HG02571 (cell line): ENCODE results near the gene CD9.

Source experiments
- ATAC-seq: cut with Tn5 transposase; IDR thresholded peaks from one replicate; pipeline ENCODE4 v1.9.1; 2021; ENCODE audit warnings: mild to moderate bottlenecking, moderate library complexity; ENCODE audit not compliant: unreplicated experiment

CD9 gene

GRCh38 chr12:6273205-6273540 lies 73.0 kb downstream of the CD9 start:
- ATAC-seq, result no peak

DNA sequence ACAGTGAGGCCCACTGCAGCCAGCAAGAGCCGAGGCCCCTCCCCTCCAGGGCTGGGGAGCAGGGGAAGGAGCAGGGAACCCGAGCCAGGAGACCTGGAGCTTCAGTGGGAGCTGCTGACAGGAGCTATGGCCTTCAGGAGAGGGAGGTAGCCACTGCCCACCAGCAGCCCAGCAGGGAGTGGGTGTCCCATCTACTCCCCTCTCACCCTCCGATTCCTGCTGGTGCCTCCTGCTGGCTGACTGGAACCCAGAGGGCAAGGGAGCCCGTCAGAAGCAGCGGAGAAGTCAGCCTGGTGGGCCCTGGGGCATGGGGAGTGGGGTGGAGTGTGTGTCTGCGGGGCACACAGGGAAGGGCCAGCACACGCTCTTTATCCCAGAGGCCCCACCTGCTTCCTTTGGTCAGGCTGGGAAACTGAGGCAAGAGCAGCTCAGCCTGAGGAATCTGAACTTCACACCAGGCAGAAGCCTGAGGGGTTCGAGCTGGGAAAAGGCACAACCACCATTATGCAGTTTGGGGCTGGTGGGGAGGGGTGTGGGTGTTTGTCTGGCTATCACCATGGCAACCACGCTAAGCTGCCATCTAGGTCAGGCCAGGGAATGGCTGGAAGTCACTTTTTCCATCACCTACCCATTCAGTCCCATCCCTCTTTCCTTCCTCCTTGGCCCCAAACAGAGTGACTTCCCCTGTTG lies 73.5 kb downstream of the CD9 start:
- no peak for ATAC-seq

GRCh38 chr12:6274231-6275221 lies 74.3 kb downstream of the CD9 start:
- ATAC-seq, result no peak

DNA sequence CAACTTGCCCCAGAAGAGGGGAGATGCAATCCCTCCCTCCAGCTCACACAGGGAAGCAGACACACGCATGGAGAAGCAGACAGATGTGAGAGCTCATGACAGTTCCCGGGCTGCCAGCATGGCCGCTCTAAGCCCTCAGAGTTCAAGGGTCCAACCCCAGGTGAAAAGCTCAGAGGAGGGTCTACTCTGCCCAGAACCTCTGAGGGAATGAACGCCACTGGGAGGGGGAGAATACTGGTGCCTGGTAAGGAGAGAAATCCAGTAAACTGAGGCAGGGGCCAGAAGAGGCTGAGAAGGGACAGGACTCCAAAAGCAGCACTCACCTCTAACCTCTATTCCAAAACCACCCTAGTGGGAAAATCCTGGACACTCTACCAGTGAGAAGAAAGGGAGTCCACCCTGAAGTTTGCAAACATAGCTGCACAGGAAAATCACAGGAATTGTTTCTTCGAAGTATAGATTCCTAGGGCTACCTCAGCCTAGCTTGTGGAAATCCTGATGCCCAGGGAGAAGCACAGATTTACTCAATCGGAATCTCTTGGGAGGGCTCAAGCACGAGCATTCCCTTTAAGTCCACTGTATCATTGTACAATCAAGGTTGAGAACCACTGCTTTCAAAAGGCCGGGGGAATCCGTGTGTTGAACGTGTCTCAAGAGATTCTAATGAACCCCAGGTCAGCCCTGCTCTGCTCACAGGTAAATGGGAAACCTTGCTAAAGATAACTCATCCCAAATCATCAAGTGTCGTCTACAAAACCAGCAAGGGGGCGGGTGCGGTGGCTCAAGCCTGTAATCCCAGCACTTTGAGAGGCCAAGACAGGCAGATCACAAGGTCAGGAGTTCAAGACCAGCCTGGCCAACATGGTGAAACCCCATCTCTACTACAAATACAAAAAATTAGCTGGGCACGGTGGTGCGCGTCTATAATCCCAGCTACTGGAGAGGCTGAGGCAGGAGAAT lies 76.0 kb downstream of the CD9 start:
- no peak for ATAC-seq

DNA sequence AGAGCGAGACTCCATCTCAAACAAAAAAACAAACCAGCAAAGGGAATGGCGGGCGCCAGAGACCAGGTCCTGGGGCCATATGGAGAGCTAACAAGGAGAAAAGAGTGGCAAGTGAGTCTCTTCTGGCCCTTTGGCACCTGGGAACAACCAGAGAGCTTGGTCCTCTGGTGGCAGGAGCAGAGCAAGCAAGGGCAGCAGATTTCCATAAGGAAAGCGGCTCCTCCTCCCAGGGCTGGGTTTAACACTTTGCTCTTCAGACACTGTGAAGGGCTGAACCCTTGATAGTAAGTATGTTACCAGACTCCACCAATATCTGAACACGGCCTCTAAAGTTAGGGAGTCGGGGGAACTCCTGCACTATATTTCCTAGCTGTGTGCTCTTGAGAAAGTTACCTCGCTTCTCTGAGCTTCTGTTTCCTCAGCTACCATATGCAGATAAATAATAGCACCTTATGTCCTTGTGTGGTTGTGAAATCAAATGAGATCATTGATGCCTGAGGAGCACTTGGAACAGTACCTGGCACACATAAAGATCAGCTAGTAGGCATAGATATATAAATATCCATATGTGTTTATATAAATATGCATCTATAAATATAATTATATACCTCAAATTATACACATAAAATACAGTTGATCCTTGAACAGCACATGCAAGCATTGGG lies 76.9 kb downstream of the CD9 start:
- ATAC-seq, result no peak

DNA sequence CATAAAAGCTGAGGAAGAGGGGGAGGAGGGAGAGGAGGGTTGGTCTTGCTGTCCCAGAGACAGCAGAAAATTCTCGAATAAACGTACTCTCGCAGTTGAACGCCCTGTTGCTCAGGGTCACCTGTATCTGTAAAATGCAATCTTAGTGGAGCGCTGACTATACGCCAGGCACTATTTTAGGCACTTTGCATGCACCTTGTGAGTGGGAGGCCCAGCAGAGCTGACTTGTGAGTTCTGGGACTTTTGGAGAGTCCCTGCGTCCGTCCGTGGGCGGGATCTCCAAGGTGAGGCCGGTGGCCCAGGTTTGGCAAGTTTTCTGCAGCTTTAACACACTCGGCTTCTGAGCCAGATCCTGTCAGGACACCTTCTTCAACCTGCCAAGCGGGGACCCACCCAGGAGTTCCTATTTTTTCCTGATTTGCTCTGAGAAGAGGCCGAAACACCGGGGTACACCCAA lies 77.8 kb downstream of the CD9 start:
- peak; percentile 37 for ATAC-seq

- ATAC-seq, result peak; percentile 65
Measured at GRCh38 chr12:6278439-6279255, 78.4 kb downstream of the CD9 start.

DNA sequence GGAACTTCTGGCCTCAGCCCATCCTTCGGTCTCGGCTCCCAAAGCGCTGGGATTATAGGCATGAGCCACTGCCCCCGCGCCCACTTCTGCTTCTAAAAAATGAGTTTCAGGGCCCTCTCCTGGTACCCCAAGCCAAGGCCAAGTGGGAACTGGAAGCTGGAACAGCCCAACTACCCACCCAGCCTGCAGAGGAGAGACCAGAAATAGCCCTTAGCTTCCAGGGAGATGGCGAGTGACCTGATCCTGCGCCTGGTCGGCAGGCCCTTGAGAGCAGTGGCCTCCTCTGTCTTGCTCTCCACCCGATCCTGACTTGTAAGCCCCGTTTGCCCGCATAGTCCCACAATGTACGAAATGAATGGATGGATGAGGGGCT lies 79.0 kb downstream of the CD9 start:
- no peak for ATAC-seq

DNA sequence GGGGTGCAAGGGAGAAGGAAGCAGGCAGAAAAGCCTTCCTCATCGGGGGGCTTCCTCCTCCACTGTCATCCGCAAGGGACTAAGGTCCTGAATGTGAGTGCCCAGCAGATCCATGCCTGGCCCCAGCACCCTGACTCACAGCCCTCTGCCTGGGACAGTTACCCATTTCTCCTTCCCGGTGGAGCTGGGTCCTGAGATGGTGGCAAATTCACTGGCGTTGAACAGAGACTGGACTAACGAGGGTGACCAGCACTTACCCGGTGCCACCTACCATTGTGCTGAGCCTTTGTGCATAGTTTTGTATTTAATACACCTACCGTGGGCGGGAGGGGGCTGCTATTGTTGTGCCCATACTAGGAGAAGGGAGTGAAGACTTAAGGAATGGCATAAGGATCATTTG lies 79.4 kb downstream of the CD9 start:
- ATAC-seq, result no peak

DNA sequence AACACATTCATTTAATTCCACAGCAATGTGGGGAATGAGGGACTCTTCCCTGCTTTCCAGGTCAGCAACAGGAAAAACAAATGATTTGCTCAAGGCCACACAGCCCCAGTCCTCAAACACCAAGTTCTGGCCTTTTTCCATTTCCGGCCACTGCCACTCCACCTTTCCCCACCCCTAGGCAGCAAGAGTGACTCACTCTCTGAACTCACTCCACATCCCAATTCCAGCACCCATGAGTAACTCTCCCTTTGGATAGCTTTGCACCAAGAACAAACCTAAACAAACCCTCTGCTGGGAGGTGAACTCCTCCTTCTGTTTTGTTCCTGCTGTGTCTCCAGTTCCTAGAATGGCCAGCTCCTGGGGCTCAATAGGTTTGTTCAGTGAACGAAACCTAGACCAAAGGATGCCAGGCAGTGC lies 79.9 kb downstream of the CD9 start:
- no peak for ATAC-seq

DNA sequence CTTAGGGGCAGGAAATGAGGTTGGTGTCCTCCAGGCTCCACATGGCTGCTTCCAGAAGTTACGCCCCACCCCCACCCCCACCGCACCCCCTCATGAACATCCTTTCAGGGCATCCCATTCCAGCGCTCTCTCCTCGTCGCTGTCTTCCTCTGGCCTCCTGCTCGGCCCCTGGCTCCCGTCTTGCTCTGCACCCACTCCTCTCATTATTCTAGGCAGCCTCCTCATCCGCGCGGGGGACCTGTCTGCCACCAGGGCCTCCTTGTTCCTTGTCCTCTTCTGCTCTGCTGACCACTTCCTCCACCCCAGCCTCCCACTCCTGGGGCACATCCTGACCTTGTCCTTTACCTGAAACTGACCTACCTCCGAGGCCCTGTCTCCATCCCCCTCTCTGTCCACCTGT lies 80.5 kb downstream of the CD9 start:
- no peak for ATAC-seq

DNA sequence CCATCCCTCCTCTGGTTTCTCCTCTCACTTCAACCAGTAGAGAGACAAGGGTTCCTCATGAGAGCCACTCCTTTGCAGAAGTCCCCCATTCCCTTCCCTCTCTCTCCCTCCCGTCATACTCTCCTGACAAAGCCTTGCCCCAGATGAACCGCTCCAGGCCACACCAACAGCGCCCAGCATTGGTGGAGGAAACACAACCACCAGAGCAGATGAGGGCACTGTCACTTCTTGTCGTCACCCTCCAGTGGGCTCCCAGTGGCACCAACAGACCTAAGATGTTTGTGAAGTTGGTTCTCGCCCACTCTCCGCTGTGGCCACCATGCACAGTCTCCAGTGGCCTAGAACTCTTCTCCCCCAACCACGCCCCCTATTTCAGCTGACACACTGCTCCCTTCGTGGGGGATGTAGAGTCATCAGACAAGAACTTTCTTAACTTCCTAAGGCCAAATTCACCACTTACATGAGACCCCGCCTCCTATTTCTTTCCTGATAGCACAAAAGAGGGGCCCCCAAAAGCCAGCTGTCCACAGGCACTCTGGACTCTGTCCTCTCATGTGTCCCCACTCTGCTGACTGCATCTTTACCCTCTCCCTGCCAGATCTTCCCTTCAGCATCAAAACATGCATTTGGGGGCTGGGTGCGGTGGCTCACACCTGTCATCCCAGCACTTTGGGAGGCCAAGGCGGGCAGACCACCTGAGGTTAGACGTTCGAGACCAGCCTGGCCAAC lies 81.0 kb downstream of the CD9 start:
- no peak for ATAC-seq

DNA sequence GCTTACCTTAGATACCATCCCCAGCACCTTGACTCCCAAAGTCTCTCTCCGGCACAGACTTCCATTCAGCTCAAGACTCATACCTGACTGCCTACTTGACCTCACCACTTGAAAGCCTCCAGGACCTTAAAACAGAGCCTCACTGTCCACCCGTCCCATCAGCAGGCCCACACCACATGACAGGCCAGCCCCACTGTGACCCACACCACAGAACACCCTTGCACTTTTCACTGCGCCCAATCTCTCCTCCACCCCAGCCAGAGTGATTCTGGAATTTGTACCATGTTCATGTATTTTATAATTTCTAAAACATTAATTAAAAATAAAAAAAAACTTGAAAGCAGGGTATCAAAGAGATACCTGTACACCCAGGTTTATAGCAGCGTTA lies 82.2 kb downstream of the CD9 start:
- no peak for ATAC-seq

DNA sequence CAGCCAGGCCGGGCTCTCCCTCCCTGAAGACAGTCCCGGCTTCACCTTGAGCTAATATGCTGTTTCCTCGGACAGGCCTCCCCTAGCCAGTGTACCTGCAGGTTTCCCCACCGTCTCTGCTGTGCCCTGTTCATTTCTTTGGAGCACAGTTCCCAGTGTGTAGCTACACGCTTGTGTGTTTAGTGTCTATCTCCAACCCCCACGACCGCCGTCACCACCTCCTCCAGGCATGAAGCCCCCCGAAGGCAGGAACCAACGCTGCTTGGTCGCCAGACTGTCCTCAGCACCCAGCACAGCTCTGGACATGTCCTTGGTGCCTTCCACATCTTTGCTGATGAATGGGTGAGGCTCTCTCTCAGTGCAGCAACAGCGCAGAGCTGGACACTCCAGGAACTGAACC lies 84.1 kb downstream of the CD9 start:
- ATAC-seq, result no peak

GRCh38 chr12:6285063-6285477 lies 84.9 kb downstream of the CD9 start:
- ATAC-seq, result no peak

DNA sequence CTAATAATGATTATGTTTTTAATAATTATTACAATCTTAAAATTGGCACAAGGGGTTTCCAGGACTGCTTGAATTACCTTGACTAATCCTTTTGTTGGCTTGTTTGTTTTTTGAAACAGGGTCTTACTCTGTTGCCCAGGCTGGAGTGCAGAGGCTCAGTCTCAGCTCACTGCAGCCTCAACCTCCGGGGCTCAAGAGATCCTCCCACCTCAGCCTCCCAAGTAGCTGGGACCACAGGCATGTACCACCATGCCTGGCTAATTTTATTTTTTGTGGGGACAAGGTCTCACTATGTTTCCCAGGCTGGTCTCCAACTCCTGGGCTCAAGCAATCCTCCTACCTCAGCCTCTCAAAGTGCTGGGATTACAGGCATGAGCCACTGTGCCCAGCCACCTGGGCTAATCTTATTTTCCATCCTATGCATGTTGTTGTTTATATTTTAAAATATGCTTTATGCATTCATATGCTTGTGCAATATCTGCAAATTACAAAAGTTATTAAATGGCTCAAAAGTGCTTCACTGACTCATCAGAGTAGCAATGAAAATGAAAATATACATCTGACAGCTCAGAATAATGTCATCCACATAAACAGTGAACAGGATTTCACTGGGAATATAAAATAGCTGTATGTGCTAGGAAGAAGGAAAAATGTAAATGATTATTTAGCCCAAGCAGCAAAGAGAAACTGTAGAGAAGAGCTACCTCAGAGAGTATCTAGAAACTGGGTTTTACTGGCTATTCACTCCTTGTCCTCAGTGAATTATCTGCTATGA lies 85.5 kb downstream of the CD9 start:
- ATAC-seq, result no peak
